Measurements from ENCODE around the gene LAPTM5.

Gene LAPTM5

DNA sequence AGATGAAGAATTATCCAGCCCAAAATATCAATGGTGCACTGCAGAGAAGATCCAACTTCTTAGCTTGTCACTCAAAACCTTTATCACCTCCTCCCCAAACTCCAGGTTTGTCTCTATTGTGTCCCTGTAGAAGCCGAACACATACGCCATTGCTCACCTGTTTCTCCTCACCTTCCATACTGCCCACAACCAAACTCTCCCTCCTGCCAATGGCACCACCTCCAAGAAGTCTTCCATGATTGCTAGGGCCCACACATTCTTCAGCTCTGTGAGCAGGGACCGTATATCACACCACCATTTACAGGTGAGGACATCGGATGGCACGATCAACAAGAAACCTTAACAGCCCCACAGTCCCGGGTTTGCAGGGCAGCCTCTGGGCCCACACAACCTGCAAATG, 2.2 kb downstream of the LAPTM5 start:
- DNase-seq, result no peak

DNA sequence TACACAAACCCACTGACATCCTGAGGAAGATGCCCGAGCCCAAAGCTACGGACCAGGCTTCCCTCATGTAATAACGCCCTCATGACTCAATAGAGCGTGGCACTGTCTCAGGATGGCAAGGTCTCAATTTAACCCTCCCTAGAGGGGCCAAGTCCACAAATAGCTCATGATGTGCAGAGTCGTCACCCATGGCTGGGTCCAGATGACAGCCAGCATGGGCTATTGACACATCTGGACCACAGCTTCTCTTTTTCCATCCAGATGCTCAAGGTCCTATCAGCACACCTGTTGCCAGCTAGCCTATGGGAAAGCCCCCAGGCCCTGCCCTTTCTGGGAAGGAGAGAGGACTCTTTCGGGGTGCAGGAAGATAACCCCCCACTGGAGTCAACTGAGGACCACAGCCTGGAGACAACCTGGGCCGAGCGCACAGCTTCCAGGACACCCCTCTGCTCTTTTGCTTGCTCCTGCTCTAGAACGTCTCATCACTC, 2.8 kb downstream of the LAPTM5 start:
- no peak for DNase-seq

DNA sequence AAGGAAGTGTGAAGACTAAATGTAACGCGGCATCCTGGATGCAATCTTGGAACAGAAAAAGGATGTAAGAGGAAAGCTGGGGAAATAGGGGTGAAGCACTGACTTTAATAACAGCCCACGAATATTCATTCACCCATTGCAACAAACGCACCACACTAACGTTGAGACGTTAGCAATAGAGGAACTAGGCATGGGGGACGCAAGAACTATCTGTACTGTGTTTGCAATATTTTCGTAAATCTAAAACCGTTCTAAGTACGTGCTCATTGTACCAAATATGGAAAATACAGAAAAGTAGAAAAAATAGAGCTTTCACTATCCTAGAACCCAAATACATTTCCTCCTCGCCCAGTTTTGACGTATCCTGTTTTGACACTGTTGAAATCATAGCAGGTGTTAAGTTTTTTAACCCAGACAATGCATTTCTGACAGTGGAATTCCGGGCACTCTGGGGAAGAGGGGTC, 3.9 kb downstream of the LAPTM5 start:
- DNase-seq, result peak in 3 of 6 experiments; percentile 55 to 69 (median 65)

DNA sequence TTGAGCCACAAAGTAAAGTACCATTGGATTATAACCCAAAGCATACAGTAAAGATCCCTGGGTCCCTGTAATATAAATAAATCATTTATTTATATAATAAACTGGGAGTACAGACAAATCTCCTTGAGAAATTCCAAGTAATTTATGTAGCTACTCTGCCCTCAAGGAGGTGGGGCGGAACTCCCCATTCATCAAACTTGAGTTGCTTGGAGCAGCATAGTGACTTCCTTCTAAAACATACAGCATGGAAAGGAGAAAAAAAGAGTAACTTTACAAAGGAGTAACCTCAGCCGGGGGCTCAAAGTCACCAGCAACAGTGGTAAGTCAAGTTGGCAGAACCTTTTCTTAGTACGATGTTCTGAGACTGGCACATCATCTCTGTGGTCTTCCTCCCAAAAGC, 4.5 kb downstream of the LAPTM5 start:
- no peak for DNase-seq

DNA sequence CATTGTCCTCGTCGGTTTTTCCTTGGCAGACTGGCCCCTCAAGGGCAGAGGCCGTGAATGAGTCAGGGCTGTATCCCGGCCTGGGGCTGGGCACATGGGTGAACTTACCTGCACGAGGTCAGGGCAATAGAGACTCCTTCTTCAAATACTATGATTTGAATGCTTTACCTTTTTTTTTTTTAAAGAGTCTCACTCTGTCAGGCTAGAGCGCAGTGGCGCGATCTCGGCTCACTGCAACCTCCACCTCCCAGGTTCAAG, 5.0 kb downstream of the LAPTM5 start:
- DNase-seq, result no peak

DNA sequence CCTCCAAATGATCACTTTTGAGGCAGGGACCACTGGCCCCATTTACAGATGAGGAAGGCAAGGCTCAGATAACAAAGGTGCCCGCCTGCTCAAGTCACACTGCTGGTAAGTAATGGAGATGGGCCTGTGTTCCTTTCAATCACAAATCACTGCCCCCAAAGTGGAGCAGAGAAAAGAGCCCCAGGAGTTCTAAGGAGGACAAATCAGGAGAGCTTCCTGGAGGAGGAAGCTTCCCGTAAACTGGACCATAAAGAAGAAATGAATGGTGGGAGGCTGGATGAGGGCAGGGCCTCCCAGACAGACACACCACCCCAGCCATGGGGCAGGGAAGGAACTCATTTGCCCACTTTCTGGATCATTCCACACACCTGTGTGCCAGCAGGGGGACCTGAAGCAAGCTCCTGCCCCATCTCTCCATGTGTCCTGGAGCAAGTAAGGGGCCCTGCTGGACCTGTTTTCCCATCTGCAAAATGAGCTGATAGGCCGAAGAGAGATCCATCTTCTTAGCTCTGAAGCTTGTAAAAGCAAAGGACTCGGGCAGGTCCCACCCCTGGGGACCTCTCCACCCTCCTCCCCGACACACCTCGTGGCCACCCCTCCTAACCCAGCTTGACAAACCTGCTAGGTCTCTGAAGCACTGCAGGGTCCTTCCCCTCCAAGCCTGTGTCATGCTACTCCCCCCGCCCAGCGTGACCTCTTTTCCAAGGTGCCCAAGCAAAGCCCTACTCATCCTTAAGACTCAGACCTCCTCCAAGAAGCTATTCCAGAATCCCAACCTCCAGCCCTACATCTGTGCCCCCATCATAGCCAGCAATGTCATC, 5.5 kb downstream of the LAPTM5 start:
- peak in 1 of 6 experiments; percentile 25 for DNase-seq

DNA sequence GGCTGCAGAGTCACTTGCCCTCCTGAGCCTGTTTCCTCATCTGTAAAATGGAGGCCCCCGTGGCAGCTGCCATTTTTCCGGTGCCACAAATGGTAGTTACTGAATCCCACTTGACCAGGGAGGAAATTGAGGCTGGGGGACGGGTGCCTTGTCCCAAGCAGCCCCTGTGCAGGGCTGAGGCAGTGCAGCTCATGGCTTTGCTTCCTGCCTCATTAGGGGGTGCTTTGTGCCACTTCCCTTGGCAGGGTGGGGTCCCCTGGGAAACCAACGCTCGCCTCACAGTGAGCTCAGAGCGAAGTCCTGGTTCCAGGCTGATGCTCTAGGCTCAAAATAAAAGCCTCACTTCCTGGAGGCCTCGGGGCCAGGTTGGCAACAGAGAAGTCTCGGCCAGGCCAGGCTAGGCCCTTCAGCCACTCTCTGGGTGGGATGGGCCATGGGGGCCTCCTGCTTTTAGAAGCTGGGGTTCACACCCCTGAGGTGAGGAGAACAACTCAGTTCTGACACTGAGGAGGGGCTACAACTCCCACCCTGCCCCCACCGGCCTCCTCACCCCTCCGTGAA, 6.8 kb downstream of the LAPTM5 start:
- peak in 1 of 6 experiments; percentile 8 for DNase-seq

DNA sequence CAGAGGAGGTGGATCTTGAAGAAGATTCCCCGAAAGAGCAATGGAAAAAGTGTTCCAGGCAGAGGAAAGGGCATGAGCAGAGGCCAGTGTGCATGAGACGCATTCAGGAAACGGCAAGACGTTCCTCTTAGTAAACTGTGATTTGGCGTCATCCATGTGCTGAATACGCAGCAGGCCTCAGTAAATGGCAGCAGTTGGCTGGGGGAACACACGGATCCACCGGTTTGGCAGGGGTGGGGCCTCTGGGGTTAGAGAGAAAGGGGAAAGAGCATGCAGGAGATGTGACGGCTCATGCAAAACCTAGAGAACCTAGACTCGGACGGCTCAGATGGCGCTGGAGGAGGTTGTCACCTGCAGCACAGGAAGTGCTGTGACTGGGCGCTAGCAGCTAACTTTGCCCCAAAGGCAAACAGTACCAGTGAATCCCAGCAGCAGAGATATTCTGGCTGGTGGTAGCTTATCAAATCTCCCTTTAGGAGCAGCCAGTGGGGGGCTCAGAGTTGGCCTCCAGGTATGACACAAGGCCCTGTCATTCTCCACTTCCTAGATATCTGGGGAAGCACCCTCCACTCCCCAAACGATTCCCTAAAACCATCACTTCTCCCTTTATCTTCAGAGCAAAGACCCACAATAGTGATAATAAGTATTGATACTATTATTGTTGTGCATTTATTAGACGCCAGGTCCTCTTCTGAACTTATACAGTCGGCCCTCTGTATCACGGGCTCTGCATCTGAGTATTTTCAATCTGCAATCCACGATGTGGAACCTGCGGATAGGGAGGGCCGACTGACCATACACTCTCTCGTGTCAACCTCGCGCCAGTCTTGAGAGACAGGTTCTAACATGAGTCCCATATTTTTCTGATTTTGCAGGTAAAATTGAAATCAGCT, 7.6 kb downstream of the LAPTM5 start:
- peak; percentile 72 to 84 (median 80) for DNase-seq

DNA sequence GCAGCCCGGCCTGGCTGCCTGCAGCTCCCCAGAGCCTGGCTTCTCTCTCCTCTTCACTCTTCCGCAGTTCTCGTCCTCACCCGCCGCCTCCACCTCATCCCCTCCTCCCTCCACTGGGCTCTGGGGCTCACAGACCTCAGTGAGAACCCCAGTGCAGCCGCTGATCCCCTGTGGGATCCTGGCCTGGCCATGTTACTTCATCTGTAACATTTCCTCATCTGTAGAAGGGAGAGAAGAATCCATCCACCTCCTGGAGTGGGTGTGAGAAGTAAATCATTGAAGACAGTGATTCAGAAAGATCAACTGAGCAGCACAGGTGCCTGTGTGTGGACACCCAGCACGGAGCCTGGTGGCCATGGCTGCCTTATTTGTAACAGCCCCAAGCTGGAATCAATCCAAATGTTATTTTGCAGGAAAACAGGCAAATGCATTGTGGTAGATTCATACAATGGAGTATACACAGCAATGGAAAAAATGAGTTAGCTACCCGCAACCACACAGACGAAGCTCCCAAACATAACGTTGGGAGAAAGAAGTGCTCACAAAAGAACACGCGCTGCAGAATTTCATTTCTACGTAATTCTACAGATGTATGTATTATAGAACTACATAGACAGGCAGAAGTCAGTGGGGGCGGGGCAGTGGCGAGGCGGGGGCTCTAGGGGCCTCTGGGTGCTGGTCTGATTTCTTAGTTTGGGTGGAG, 8.7 kb downstream of the LAPTM5 start:
- peak; percentile 28 to 68 (median 31) for DNase-seq

DNA sequence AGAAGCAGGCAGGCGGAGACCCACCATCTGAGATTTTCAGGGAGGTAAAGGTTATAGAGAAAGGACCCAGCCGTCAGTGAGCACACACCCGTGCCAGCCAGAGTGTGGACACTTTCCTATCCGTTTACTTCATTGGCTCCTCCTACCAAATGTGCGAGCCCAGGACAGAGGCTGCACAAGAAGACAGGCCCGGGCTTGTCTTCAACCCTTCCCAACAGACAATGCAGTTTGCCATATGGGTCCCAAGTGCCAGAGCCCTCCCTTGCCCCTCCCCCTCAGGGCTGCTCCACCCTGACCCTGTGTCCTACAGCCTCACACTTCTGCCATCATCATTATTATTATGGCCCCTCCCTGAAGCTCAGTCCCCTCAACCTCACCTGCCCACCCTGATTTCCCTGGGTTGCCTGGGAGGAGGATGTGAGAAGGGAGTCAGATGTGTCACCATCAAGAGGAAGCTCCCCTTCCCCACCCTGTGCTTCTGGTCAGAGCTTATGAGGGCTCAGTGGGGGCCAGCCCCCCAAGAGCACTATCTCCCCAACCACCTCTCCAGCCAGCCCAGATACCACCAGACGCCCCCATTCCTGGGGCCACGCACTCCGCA, 9.4 kb downstream of the LAPTM5 start:
- no peak for DNase-seq

DNA sequence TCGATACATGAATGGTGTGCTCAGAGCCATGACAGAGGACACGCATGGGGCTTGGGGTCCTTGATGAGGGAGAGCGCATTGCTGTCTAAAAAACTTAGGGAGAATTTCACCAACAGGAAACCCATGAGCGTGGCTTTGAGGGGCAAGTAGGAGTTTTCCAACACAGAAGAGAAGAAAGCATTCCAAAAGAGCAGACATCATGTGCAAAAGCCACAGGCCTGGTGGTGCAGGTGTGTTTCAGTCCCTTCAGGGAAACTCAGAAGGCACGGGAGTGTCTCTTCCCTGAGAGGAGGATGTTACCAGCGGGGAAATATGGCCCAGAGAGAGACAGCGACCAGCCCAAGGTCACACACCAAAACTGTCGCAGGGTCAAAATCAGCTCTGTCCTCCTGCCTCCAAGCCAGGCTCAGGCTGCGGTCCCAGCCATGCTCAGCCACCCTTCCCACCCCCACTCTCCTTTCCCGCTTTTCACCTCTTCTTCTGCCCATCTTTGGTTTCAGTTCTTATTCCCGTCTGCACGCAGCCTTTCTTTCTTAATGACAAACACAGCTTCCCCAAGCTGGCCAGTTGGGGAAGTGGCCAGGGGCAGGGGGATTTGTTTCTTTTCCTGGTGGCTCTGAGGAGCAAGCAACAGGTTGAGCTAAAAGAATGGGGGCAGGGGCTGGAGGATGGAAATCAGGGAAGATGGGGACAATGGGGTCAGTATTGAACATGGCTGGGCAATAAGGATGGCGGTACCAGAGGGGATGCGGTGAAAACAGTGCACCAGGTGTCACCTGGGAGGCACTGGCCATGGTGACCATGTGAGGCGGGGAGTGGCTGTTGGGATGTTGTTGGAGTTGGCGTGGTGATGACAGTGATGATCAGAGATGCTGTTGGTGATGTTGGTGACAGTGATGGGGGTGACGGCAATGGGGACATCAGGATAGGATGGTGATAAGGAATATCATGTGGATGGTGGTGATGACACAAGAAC, 10.3 kb downstream of the LAPTM5 start:
- DNase-seq, result no peak

DNA sequence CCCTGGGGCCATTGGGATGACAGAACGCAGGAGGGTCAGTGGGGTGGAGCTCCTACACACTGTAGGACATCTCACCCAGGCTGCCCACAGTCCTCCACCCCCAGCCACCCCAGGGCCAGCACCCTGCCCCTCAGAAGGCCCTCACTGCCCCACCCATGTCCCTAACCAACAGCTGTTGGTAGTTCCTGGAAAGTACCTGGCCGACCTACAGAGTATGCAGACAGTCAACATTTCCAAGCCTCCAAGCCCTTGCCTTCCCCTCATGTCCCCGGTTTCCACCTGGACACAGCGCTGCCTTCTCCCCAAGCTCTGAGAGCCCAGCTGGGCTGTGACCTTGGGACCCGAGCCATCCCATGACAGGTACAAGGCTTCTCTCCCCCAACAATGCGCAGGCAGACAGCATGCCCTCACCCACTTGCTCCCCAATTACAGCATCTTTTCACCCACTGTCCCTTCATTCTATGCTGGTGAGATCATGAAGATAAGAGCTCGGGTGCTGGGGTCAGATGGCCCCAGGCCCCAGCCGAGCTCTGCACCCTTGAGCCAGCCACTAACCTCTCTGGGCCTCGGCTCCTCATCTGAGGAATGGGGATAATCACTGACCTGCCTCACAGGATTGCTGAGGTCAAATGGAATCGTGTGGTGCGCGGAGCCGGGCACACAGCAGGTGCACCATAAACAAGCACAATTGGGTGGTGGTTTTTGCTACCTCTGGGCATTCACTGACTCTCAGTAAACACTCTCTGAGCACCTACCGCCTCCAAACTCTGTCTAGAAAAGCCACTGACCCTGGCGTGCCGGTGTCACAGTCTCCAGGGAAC, 11.2 kb downstream of the LAPTM5 start:
- no peak for DNase-seq

DNA sequence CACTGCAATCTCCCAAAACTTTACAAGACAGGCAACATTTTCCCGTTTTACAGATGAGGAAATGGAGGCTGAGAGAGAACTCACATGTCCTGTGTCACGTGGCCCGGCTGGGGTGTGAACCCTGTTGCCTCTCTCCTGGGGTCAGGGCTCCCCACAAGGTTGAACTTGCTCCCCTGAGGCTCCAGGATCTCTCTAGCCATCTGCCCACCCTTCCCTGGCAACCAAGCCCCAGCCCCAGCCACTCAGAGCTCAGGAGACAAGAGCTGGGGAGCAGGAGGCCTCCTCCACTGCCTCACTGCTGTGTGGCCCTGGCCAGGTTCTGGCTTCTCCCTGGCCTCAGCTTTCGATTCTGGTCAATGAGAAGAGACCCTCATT, 11.8 kb downstream of the LAPTM5 start:
- DNase-seq, result no peak

DNA sequence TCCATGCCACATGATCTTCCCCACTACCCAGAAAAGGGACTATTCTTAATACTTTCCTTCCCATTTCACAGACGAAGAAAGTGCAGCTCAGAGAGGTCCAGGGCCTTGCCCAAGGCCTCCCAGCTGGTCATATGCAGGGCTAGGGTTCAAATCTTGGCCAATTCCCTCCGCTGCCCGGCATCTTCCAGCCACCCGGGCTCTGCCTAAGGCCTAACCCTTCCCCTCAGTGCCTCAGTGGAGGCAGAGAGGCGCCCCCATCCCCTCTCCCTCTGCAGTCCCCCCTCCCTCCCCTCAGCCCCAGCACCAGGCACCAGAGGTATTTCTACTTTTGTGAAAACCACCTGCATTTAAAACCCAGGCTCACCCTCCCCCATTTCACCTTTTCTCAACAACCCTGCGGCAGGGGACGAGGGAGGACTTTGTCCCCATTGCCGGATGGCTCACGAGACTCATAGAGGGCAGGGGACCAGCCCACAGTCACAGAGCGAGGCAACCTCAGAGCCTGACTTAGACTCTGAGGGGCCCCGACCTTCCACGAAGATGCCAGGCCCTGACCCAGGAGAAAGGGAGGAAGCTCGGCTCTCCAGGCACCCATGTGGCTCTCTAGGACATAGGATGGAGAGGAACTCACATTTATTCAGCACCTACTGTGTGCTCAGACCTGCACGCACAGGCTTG, 12.3 kb downstream of the LAPTM5 start:
- DNase-seq, result peak in 1 of 6 experiments; percentile 9

DNA sequence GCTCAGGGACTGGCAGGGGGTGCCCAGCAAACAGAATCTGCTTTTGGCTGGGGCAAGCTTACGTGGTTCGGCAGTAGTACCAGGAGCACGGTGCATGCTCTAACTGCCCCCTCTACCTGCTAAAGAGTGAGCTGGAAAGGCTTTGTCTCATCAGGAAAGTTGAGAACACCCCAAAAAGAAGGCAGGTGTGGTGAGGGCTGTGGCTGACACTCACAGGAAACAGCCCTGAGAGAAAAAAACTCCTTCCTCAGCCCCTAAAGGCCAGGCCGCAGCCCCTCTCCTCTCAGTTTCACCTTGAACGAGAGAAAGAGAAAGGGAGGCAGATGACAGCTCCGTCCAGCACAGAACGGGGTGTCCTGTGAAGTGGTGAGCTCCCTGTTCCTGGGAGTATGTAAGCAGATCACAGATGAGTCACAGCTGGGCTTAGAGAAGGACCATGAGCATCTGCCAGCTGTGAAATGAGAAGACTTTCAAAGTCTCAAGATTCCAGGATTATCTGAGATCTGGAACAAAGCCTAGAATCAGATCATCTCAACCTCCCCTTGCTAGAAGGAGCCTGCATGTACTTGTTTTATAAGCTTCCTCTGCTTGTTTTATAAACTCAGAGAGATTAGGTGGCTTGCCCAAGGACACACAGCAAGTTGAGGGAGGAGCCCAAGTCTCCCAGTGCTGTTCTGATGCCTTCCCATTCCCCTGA, 13.4 kb downstream of the LAPTM5 start:
- peak in 3 of 6 experiments; percentile 40 to 68 (median 40) for DNase-seq

DNA sequence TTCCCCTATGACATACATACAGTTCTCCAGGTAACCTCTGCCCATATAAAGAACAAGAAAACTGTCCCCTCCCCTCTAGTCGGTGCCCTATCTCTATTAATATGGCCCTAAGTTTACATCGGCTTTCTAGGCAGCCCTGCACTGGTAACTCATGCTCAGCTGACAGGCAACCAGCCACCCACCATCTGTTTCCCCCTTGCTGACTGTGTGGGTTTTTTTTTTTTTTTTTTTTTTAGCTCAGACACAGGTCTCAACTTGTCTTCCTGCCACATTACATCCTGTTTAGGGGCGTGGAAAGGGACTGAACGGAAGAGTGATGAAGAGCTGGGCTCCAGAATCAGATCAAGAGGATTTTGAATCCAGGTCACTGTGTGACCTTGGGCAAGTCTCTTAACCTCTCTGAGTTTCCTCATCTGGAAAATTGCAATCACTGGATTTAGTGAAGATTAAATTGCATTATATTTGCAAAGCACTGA, 14.0 kb downstream of the LAPTM5 start:
- DNase-seq, result peak; percentile 43 to 91 (median 81)

DNA sequence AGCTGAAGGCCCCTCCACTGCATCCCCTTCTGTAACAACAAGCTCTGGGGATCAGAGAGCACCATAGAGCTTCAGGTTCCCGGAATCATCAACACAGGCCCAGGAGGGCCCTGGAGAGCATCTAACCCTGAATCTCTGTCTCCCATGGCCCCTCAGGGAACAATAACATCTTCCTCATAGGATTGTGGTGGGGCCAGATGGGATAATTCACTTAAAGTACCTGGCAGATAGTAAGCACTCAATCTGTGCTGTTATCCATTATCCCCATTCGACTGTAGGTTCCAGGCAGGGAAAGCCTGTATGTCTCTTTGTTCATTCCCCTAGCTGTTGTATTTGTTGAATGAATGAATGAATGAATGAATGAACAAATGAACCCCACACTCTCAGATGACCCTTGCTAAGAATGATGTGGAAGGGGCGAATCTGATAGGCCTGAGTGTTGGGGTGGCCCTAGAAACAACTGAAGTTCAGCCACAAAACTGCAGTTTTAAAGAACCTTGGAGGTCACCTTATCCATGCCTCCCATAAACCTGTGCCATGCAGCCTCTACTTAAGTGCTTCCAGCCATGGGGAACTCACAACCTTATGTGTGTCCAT, 14.5 kb downstream of the LAPTM5 start:
- DNase-seq, result no peak

DNA sequence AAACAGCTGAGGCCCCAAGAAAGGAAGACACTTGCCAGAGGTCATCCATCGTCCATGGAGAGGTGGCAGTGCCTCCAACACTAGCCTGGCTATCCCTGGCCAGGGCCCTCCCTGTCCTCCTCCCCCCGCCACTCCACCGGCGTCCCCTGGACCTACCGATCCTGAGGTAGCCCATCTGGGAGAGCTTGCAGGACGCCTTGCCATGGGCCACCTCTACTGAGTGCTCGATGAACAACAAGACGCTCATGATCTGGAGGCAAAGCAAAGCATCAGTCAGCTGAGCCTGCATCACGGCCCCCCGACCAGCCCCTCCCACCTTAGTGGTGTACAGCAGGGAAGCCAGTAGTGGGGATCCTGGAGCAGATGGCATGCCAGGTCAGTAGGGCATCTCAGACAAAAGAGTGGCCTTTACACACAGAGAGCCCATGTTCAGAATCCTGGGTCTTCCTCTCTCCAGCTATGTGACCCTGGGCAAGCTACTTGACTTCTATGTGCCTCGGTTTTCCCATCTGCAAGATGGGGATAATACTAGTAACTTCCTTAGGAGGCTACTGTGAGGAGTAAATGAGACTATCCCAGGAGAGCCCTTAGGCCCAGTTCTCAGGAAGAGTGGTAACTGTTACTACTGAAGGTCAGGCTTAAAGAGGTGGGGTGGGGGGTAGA, 15.1 kb downstream of the LAPTM5 start:
- no peak for DNase-seq
